ENCODE measurements around the gene GZF1.

GZF1 gene

DNA sequence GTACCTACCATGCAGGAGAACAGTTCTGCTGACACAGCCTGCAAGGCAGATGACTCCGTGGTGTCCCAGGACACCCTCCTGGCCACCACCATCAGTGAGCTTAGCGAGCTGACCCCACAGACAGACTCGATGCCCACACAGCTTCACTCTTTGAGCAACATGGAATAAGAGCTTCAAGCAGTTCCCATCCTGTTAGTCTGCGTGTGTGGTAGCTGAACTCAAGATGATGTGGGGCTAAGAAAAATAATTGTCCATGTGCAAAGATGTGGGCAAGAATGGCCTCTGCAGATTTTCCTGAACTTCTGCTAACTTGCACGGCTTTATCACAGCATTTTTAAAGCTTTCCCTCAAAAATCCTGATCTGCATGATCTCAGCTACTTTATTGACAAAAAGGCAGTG lies 8.3 kb downstream of the GZF1 start:
- no peak for DNase-seq (ENCODE audit: low spot score)

GRCh38 chr20:23370873-23371272 lies 8.9 kb downstream of the GZF1 start:
- DNase-seq (ENCODE audit: low spot score) = no peak

DNA sequence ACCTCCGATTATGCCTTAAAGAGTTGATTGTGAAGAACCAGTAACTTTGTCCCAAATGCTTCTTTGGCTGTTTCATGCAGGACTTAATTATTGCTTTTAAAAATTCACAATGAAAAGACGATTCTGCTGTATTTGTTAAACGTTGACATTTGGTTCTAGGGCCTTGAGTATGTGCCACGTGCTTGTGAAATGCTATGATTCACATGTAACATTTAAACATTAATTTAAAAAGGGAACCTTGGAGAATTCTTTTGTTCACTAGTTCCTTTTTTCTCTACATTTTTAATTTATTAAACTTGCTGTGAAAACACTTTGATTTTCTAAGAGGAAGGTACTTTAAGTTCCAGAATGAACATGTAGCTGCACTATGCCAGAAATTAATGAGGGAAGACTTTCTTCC lies 9.5 kb downstream of the GZF1 start:
- DNase-seq (ENCODE audit: low spot score) = no peak

DNA sequence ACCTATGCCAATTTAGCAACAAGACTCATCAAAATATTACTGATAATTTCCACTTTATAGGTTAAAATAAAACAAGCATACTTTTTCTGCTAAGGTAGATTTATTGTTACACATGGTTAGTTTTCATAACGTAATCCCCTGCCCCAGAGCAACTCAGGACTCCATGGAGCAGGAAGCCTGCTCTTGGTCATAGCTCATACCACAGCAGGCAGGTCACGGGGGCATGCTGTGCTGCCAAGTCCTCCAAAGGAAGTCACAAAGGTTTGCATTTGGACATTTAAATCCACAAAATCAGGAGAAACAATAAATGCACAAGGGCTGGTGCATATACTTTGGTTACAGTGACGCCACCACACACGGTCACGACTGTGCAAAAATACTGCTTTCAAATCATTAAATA lies 12.5 kb downstream of the GZF1 start:
- no peak for DNase-seq (ENCODE audit: low spot score)

GRCh38 chr20:23375827-23376226 lies 13.8 kb downstream of the GZF1 start:
- DNase-seq (ENCODE audit: low spot score) = no peak

DNA sequence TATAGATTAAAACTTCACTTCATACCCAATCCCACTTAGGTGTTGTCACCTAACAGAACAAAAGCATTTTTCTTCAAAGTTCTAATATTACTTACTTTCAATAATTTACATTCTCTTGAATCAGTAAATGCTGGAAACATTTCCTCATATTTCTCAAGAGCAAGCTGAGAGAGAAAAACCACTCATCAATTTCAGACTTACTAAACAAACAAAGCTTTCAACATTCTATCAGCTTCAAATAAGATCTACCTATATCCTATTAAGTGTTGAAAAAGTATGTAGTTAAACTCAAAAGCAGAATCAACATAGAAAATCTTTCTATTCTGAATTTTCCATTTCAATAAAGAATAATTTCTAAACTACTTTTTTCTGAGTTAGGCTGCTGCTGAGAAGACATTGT lies 17.8 kb downstream of the GZF1 start:
- DNase-seq (ENCODE audit: low spot score) = no peak

DNA sequence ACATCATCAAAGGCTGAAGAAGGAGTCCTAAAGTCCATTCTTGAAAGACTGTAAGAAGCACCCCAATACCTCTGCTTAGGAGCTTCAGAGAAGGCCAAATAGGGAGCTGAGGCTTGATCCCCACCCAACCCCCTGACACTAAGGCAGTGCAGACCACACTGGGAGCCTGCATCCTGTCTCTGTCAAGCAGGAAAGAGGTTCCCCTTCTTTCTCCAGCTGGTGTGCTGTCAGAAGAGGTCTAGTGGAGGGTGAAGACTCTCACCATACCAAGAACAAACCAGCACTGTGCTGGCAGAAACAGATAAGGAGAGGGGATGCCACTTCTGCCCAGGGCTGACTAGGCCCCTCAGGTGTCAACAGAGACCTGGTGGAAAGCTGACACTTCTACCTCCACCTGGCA lies 19.9 kb downstream of the GZF1 start:
- DNase-seq (ENCODE audit: low spot score) = no peak

DNA sequence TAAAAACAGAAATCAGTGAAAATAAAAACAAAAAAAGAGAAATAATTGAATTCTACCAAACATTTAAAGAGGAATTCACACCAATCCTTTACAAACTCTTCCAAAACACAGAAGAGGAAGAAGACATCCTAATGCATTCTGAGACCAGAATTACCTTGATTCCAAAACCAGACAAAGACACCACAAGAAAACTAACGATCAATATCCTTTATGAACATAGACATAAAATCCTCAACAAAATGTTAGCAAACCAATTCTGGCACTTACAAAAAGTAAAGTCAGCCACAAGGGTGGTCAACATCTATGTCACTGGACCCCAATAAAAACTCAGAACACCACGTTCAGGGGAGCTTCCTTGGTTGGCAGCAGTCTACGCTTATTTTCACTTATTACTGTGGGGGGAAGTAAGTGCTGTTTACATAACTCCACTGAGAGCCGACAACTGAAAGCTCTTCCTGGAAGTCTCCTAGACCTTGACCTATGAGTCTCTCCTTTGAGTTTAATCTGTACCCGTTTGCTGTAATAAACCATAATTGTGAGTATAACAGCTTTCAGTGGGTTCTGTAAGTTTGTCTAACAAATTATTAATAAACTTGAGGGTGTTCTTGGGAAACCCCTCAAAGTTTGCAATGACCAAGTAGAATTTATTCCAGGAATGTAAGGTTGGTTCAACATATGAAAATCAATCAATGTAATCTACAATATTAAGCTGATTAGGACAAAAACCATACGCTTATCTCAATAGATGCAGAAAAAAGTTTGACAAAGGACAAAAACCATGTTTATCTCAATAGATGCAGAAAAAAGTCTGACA lies 24.5 kb downstream of the GZF1 start:
- DNase-seq (ENCODE audit: low spot score) = no peak

- no peak for DNase-seq (ENCODE audit: low spot score)
Measured at GRCh38 chr20:23387118-23387443, 25.1 kb downstream of the GZF1 start.

DNA sequence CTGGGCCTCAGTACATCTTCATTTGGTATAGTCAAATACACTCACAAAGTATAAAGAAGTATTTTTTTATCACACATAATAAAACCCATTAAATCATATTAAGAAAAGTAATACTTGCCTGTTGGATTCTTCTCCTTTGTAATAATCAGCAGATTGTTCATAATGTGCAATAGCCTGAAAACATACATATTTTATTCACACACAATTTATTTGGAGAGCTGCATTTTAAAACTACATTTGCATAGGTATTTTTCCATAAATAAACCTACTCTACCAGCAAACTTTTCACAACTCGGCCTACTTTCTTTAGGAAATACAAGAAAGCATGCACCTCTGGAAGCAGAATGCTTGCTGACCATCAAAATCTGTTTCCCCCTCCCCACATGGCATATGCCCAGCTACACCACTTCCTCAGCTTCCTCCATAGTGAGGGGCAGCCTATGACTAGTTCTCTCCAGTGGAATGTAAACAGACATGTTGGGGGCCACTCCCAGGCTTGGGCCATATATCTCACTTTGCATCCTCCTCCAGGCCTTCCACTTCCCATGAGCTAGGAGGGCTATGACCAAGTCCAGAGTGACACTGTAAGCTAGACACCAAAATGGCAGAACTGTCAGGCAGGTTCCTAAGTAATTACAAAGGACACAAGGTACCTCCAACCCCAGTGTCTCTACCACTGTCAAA lies 28.3 kb downstream of the GZF1 start:
- no peak for DNase-seq (ENCODE audit: low spot score)

DNA sequence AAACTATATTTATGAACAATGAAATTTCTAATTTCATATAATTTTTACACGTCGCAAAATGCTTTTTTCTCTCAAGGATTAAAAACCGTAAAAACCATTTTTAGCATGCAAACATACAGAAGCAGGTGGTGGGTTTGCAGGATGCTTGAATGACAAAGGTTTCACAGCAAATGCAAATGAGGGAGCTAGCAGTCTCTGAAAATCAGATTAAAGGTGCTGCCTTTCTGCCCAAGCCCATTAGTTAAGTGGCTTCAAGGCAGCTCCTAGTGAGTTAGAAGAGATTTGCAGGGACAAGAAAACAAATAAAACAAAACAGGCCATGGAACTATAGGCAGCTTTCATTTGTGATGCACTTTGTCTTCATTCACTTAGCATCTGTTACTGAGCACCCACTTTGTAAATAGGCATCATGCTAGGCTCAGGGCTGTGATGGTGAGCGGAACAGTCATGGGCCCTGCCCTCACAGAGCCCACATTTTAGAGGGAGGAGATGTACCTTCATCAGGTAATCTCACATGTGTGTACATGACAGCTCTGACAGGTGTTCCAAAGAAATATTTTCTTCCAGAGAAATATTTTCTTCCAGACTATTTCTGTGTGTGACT lies 29.8 kb downstream of the GZF1 start:
- no peak for DNase-seq (ENCODE audit: low spot score)

DNA sequence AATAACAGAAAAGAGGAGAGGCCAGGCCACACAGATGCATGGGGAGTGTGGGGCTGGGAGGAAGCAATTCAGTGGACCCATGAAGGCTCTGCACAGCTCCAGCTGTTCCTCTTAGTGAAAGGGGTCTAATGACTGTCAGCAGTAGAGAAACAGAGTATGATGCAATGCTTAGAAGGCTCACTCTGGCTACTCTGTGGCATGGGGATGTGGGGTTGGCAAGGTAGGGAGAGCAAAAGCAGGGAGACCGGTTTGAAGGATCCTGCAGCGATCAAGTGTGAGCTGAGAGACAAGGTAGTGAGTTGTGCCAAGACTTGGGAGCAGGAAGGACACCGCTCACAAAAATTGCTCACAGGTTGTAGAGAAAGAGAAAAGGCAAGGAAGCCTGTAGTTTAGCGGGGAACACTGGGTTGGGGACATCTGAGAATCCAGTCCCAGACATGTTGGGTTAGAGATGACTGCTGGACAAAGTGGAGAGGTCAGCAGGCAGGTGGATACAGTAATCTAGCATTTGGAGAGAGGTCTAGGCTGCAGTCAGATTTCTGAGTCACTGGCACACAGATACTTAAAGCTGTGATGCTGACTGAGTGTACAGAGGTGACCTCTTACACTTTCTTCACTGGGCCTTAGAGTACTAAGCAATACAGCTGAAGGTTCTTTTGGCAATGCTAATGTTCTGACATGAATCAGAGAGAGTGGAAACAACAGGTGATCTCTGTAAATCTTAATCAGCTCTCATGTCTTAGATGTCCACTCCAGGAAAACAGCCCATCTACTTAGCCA lies 32.2 kb downstream of the GZF1 start:
- no peak for DNase-seq (ENCODE audit: low spot score)

- no peak for DNase-seq (ENCODE audit: low spot score)
Measured at GRCh38 chr20:23396950-23397627, 35.1 kb downstream of the GZF1 start.

DNA sequence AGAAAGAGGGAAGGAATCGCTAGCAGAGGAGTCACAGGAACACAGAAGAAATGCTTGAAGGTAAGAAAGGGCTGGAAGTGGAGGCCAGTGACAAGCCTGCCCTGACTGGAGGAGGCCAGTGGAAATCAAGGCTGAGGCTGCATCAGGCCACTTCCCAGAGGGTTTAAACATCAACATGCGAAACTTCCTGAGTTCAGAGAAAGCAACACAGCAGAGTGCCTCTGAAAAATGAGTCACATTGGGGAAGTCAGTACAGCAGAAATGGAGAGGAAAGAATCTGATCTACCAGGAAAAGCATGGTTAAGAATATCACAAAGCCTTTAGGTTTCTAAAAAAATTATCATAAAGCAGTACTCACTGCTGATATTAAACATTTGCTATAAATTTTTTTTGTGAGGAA lies 36.0 kb downstream of the GZF1 start:
- no peak for DNase-seq (ENCODE audit: low spot score)

- DNase-seq (ENCODE audit: low spot score) = no peak
Measured at GRCh38 chr20:23399568-23400241, 37.7 kb downstream of the GZF1 start.

GRCh38 chr20:23401051-23401450 lies 39.1 kb downstream of the GZF1 start:
- DNase-seq (ENCODE audit: low spot score) = no peak

GRCh38 chr20:23403751-23404150 lies 41.8 kb downstream of the GZF1 start:
- DNase-seq (ENCODE audit: low spot score) = no peak

DNA sequence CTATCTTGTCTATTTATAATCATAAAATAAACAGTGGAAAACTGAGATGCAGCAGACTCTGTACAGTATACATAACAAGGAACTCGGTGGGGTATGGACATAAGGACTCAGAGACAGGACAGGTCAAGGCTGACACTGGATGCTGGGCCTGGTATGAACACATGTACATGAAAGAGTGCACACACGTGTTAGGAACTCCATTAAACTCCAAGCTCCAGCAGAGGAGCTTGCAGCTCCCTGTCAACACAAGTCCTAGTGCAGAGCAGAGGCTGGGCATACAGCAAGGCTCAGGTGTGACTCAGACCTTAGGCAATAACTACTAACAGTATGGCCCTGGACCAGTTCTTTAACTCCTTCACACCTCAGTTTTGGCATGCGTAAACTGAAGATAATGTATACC lies 42.2 kb downstream of the GZF1 start:
- DNase-seq (ENCODE audit: low spot score) = no peak

GRCh38 chr20:23406880-23407279 lies 44.9 kb downstream of the GZF1 start:
- no peak for DNase-seq (ENCODE audit: low spot score)

DNA sequence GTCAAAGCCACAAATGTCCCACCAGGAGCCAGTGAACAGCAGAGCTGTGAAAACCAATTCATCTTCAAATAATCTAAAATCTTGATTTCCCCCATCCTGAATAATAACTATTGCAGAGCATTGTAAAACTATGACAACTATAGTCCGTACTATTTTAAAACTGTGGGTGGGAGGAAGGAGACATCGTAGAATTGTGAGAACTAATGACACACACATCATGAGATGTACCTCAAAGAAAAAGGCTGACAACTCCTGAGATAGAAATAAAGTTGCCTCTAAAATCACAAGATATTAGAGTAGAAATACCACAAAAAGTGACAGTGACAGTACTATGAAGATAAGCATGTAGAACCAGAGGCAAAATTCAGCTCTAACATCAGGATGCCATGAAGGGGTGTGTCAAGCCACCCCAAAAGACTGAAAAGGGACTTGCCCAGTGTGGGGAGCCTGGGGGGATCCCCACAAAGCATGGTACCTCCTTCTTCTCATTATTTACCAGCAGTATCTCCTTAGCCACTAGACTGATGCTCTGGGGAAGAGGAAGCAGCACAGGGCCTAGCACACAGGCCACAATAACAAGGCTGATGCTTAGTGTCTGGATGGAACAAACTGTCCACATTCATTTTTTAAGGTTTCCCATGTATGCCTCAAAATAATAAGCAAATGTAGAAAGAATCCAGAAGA lies 45.9 kb downstream of the GZF1 start:
- DNase-seq (ENCODE audit: low spot score) = no peak

DNA sequence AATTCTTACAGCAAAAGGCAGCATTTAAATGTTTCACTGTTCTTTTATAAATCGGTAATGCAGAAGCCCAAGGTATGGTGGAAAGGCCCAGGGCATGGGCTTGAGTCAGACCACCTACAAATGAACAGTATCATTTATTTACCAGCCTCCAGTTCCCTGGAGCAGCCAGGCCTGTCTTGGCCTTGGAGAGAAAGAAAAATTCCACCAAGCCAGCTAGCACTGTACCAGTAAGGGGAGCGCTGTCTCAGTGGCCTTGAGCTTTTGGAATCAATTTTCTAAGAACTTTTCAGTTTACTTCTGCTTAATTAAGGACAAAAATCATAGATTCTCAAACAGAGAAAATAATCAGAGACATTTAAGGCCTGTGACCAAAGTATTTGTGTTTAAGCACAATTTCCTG lies 47.0 kb downstream of the GZF1 start:
- DNase-seq (ENCODE audit: low spot score) = no peak
